Calu3 (cell line): ENCODE data around the gene GOLGA2. TPM values are rescaled to one million over a fixed set of nuclear protein-coding genes. Genes with fewer than 3 reads are reported as not detected.

Experiments used
- BruUV-seq: library from RNA; stranded (reverse); fragments of 400-500 nt; replicated peaks from 2 replicates; lab custom pipeline; 2021; lab: Mats Ljungman, UMichigan
- CTCF ChIA-PET: fragments of 300-600 bp; sonication (Branson Sonifier 250); formaldehyde crosslinking; loops from one replicate; lab custom pipeline; 2022; ENCODE audit warnings: antibody characterized with exemption; lab: Charles Lee
- DNase-seq: peaks from one replicate; pipeline ENCODE4 v3.0.0; 2022
- H3K27ac Mint-ChIP-seq: one replicate; pipeline ENCODE4 v1.8.0; 2022; ENCODE audit warnings: mixed read lengths; ENCODE audit not compliant: unreplicated experiment
- H3K27me3 Mint-ChIP-seq: one replicate; pipeline ENCODE4 v1.8.0; 2022; ENCODE audit warnings: mixed read lengths; ENCODE audit not compliant: unreplicated experiment
- H3K36me3 Mint-ChIP-seq: one replicate; pipeline ENCODE4 v1.8.0; 2022; ENCODE audit warnings: mild to moderate bottlenecking, moderate library complexity, mixed read lengths; ENCODE audit not compliant: insufficient read depth, unreplicated experiment
- H3K4me1 Mint-ChIP-seq: one replicate; pipeline ENCODE4 v1.8.0; 2022; ENCODE audit warnings: mild to moderate bottlenecking, low read depth, mixed read lengths; ENCODE audit not compliant: unreplicated experiment
- H3K4me3 Mint-ChIP-seq: one replicate; pipeline ENCODE4 v1.8.0; 2022; ENCODE audit warnings: mild to moderate bottlenecking, low read depth, moderate library complexity, mixed read lengths; ENCODE audit not compliant: unreplicated experiment
- H3K9me3 Mint-ChIP-seq: one replicate; pipeline ENCODE4 v1.8.0; 2022; ENCODE audit warnings: low read depth, mixed read lengths; ENCODE audit not compliant: unreplicated experiment
- intact Hi-C: fragments of 100-400 bp; cut with micrococcal nuclease; formaldehyde crosslinking; loops from one replicate; pipeline ENCODE4 v1.10.0; 2022; ENCODE audit not compliant: unreplicated experiment
- total RNA-seq: library from RNA; stranded (reverse); gene quantifications from 2 replicates; pipeline ENCODE4 v1.2.3, GENCODE V29; 2022
- TF ChIP-seq, protein P1 (sequence below): fragments of 200-600 bp; IDR thresholded peaks from one replicate; pipeline ENCODE4 v1.8.0; 2022; ENCODE audit warnings: antibody characterized with exemption; ENCODE audit not compliant: unreplicated experiment

GOLGA2 gene
- total RNA-seq, 1 experiment from 2014 or later, result 69.6 TPM

- TF ChIP-seq, protein P1, sequence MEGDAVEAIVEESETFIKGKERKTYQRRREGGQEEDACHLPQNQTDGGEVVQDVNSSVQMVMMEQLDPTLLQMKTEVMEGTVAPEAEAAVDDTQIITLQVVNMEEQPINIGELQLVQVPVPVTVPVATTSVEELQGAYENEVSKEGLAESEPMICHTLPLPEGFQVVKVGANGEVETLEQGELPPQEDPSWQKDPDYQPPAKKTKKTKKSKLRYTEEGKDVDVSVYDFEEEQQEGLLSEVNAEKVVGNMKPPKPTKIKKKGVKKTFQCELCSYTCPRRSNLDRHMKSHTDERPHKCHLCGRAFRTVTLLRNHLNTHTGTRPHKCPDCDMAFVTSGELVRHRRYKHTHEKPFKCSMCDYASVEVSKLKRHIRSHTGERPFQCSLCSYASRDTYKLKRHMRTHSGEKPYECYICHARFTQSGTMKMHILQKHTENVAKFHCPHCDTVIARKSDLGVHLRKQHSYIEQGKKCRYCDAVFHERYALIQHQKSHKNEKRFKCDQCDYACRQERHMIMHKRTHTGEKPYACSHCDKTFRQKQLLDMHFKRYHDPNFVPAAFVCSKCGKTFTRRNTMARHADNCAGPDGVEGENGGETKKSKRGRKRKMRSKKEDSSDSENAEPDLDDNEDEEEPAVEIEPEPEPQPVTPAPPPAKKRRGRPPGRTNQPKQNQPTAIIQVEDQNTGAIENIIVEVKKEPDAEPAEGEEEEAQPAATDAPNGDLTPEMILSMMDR, result no peak
- H3K4me1 Mint-ChIP-seq, result no peaks in the 10 kb centered on the region
These were observed 53.8 kb downstream of the GOLGA2 start for GRCh38 chr9:128222026-128222425.

GRCh38 chr9:128219831-128220230 lies 56.0 kb downstream of the GOLGA2 start:
- H3K27me3 Mint-ChIP-seq, result no peaks in the 10 kb centered on the region
- TF ChIP-seq, protein P1, result no peak
- BruUV-seq, result no TSS peak

More at GRCh38 chr9:128222026-128222425, 53.8 kb downstream of the GOLGA2 start:
- no peak overlapping the region for H3K4me3 Mint-ChIP-seq
- H3K27ac Mint-ChIP-seq, result no peak overlapping the region
- intact Hi-C loops, result no loop called here
- CTCF ChIA-PET, result no interaction called here
- H3K9me3 Mint-ChIP-seq, result no peaks in the 10 kb centered on the region
- no peak for DNase-seq
- H3K36me3 Mint-ChIP-seq, result peaks cover 4% of the 10 kb centered on the region
- no peaks in the 10 kb centered on the region for H3K27me3 Mint-ChIP-seq
- no TSS peak for BruUV-seq

GRCh38 chr9:128218518-128219389 lies 57.1 kb downstream of the GOLGA2 start:
- peak overlapping the region; percentile 56 for H3K4me3 Mint-ChIP-seq

More at GRCh38 chr9:128219831-128220230, 56.0 kb downstream of the GOLGA2 start:
- Mint-ChIP-seq H3K36me3 (peaks cover 4% of the 10 kb centered on the region), H3K9me3 (no peaks in the 10 kb centered on the region), H3K4me1 (no peaks in the 10 kb centered on the region), H3K4me3 (no peak overlapping the region), H3K27ac (no peak overlapping the region)
- DNase-seq, result no peak
- intact Hi-C loops, result no loop called here
- CTCF ChIA-PET, result no interaction called here

GRCh38 chr9:128218172-128218517 lies 57.7 kb downstream of the GOLGA2 start:
- TF ChIP-seq, protein P1, result no peak
- H3K27ac Mint-ChIP-seq, result peak overlapping the region; percentile 41
- H3K9me3 Mint-ChIP-seq, result no peaks in the 10 kb centered on the region
- intact Hi-C loops, result no loop called here
- CTCF ChIA-PET, result no interaction called here
- H3K4me1 Mint-ChIP-seq, result no peaks in the 10 kb centered on the region
- BruUV-seq, result no TSS peak
- H3K4me3 Mint-ChIP-seq, result peak overlapping the region; percentile 56
- no peaks in the 10 kb centered on the region for H3K27me3 Mint-ChIP-seq
- peaks cover 10% of the 10 kb centered on the region for H3K36me3 Mint-ChIP-seq
- DNase-seq, result no peak

More at GRCh38 chr9:128218518-128219389, 57.1 kb downstream of the GOLGA2 start:
- TF ChIP-seq, protein P1, result no peak
- Mint-ChIP-seq H3K4me1 (no peaks in the 10 kb centered on the region), H3K9me3 (no peaks in the 10 kb centered on the region), H3K36me3 (peaks cover 8% of the 10 kb centered on the region), H3K27ac (peak overlapping the region; percentile 41), H3K27me3 (no peaks in the 10 kb centered on the region)
- no TSS peak for BruUV-seq
- DNase-seq, result peak; percentile 79
- CTCF ChIA-PET, result no interaction called here
- intact Hi-C loops, result no loop called here
